ENCODE data around the gene RAB1B.

RAB1B gene

DNA sequence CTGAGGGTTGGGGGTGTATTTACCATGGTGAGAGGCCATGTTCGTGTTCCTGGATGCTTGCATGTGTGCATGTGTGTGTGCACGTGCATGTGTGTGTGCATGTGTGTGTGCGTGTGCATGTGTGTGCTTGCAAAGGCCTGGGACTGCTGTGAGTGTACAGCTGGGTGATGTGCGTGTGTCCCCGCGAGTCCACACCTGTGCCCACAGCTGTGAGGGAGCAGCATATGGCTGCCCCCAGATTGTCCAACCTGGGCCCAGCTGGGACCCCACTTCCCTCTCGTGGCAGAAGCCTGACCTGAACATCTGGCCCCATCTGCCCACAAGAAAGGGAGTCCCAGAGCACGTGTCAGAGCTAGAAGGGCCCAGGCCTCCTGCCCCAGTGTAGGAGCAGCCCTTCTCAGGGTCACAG, 56.8 kb downstream of the RAB1B start:
- no peak for DNase-seq

DNA sequence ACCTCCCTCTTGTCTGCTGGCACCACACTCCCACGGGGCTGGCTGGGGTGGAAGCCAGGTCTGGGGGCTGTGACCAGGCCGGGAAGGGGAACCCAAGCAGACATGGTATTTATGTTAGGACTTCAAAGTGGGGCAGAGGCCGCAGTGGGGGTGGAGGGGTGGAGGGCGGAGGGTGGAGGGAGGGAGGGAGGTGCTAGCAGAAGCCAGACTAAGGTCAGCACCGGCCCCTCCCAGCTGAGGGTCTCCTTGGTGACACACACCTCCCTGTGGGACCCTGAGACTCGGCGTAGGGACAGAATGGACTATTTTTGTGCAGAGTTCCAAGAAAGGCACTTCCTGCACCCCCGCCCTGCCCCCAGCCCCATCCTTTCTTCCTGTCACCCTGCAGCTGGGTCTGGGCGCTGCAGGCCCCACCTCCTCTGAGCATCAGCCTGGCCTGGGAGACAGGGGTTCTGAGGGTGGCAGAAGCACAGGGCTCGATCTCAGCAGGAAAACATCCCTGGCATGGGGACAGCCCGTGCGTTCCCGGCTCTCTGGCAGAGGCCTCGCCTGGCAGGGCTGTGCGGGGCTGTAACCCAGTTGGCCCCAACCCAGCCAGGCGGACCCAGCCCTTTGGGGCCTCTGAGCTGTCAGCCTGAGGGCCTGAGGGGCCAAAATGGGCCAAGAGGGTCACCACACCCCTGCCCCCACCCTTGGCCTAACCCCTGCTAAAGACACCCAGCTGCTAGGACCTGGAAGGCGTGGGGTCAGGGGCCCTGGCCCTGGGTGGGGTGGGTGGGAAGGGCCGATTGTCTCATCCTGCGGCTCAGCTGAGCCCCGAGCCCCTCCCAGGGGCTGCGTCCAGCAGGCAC, 58.0 kb downstream of the RAB1B start:
- DNase-seq, result peak; percentile 29 to 31

Data from CD4-positive, alpha-beta T cell treated with Interleukin-1 beta for 1 hour (primary cell).